SK-N-SH (cell line): ENCODE results near the gene CAPNS1.

ENCODE experiments used
- CTCF ChIP-seq: fragments of 200-600 bp; sonication (generic); IDR thresholded peaks from 2 replicates; pipeline ENCODE4 v1.6.1; 2017; ENCODE audit warnings: antibody characterized with exemption, mild to moderate bottlenecking, moderate library complexity
- EP300 ChIP-seq, 2 experiments: IDR thresholded peaks; 2 replicates each; pipeline versions ENCODE4 v1.4.0 to v1.6.1; 2012; ENCODE audit warnings: borderline replicate concordance in 1 of 2, low read depth in 1 of 2, low read length in 1 of 2
- RAD21 ChIP-seq: IDR thresholded peaks from 2 replicates; pipeline ENCODE4 v1.6.1; 2012; ENCODE audit warnings: mild to moderate bottlenecking, low read length

- TF ChIP-seq RAD21 (no peak), EP300 (IDR thresholded peaks at IDR 0.05; ENCODE audit: borderline replicate concordance in 1 of 2, low read depth in 1 of 2, low read length in 1 of 2) (no peak), CTCF (no peak)
Measured at GRCh38 chr19:36120984-36121358, 18.9 kb upstream of the CAPNS1 start.
